CD4-positive, alpha-beta T cell treated with Interleukin-4 for 1 hour (primary cell): Measurements from ENCODE around the gene CEL.
"Not testable (repeated sequence)": the region's sequence is repeated elsewhere in the genome, so short reads cannot be mapped to it uniquely, and the experiment has no call there.

Experiments used
- DNase-seq, 2 donors: peaks; one replicate each; pipeline ENCODE4 v3.0.0-alpha.2; 2020 to 2022

CEL gene

DNA sequence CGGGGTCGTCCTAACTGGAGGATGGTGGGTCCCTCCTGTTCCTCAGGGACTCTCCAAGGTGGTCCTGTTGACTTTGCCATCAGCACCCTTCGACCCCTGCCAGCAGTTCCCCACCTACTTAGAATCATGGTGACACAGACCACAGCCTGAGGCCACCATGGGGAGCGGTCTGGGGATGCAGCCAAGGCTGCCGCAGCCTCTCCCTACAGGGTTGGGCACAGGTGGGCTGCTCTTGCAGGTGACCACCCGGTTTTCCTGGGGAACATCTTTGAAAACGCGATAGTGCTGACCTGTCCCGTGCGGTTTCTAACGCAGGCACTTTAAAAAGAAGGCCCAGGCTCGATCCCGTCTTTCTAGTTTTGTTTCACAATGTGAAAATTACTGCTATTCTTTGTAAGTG, 12.7 kb upstream of the CEL start:
- no peak for DNase-seq

DNA sequence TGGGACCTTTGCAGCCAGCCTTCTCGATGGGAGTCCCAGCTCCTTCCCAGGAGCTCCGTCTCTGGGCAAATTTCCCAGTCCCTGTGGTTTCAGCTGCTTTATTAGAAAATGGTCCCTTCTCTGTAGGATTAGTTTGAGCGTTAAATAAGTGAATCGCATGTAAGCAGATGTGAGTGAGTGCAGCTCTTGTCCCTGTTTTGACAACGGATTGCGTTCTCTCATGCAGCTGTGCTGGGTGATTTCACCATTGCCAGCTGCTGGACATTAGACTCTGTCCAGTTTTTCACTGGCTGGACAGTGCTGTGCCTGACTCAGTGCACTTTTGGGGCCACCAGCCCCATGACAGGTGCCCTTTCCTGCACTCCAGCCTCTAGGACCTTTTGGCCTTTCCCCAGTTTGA, 11.6 kb upstream of the CEL start:
- DNase-seq, result no peak

DNA sequence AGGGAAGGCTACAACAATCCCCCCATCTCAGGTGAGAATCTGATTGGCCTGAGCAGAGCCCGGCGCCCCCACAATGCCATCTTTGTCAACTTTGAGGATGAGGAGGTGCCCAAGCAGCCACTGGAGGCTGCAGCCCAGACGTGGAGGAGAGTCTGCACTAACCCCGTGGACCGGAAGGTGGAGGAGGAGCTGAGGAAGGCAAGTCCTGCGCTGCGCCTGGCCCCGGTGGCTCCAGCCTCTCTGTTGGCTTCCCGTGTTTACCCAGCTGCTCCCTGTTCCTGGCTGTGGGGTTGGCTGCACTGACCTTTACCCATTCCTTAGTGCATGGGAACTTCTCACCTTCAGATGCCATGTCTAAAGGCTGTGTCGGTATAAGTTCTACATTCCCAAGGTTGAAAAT, 11.0 kb upstream of the CEL start:
- DNase-seq, result no peak

DNA sequence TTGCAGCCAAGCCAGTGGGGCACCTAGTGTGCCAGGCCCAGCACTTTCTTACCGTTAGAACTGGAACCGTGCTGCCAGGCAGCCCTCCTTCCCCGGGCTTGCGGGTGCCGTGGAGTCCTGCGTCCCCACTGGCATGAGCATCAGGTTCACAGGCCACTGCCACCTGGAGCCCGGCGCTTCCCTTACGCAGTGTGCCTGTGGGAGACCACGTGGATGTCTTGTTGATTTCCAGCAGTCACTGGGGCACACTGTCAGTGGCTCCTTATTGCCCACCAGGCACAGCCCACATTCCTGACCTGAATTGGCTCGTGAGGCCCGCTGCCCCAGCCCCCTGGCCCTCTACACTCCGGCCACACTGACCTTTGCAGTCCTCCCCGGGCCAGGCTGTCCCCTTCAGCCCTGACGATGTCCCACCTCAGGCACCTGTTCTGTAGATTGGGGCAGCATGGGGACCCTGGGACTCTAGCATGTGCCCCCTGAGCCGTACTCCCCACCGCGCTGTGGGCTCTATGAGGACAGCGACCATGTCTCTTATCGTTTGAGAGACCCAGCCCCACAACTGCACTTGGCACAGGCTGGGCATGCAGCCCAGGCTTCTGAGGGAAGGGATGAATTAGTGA, 10.4 kb upstream of the CEL start:
- no peak for DNase-seq

DNA sequence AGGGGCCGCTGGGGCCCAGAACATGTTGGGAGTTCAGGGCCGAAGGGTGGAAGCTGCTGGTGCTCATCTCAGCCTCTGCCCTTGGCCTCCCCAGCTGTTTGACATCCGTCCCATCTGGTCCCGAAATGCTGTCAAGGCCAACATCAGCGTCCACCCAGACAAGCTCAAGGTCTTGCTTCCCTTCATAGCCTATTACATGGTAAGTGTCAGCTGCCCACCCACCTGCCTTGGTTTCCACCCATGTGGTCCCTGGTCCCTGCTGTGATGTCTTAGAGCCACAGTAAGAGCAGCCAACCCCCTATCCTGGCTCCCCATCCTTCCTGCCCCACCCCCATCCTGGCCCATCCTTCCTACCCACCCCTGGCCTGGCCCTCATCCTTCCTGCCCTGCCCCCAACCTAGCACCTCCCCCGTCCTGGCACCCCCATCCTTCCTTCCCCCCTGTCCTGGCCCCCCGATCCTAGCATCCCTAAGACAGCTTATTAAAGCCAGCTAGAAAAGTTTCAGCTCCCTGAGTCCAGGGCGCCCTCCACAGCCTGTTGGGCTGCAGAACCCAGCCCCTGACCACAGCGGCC, 9.7 kb upstream of the CEL start:
- no peak for DNase-seq

DNA sequence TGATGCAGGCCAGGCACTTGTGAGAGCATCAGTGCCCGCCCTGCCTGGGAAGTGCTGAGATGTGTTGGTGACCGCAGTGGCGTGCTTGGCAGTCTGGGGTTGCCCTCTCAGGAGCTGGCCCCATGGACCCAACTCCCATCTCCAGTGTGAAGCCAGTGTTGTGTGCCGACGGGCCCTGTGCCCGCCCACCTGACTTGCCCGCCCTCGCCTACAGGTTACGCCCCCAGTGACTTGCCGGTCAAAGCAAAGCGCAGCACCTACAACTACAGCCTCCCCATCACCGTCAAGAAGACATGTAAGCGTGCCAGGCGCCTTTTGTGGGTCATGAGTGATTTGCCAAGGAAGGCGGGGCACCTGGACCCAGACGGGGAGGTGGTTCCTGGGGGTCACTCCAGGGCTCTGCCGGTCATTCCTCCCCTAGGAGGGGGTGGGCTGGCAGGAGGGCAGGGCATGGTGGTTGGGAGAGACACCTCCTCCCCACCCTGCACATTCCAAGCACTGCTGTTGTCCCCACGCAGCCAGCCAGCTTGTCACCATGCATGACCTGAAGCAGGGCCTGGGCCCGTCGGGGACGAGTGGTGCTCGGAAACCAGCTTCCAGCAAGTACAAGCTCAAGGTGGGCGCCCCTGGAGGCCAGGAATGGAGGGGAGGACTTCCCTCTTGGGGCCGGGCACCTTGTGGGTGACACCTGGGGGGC, 7.4 kb upstream of the CEL start:
- DNase-seq, result no peak

DNA sequence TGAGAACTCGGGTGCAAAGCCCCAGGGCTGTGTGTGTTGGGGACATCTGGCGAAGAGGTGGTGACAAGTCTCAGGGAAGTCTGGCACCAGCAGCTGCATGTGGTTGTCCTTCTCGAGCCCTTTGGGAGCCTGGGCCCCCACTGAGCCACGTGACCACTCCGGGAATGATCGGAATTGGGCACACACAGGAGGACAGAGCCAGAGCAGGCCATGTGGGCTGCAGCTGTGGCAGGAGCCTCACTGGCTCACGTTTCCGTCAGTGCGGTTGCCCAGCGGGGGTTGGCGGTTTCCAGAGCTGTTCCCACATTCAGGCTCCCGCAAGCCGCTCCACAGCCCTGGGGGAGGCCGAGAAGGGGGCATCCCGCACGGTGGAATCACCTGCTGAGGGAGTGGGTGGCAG, 6.8 kb upstream of the CEL start:
- DNase-seq, result no peak

DNA sequence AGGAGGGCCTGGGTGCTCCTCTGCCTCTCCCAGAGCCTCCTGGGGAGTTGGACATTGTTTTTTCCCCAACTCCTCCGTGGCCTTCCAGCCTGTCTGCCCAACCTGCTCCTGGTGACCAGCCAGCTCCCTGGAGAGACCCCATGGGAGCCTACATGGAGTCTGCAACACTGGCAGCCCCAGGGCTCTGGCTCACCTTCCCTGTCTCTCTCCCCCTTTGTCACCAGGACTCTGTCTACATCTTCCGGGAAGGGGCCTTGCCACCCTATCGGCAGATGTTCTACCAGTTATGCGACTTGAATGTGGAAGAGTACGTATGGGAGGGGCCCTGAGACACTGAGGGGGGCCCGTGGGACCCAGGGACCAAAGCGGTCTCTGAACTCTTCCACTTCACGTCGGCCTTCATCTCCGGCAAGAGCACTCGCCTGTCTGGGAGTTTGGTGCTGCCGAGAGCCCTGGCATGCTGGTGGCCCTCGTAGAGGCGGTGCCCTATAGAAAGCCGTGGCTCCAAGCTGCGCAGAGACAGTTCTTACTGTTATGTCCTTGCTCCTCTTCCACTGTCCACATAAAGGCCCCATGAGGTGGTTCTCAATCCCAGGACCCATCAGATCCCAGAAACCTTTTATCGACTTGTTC, 5.9 kb upstream of the CEL start:
- no peak for DNase-seq

DNA sequence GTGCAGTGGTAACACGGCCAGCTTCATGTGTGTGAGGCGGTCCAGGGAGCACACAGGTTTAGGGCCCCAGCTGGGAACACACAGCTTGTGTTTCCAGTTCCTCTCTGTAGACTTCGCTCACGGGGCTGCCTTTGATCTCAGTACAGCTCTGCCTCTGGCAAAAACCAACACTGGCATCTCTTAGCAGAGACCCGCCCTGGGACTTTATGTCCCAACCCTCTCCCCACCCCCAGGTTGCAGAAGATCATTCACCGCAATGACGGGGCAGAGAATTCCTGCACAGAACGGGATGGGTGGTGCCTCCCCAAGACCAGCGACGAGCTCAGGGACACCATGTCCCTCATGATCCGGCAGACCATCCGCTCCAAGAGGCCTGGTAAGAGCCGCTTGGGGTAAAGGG, 5.2 kb upstream of the CEL start:
- DNase-seq, result no peak

DNA sequence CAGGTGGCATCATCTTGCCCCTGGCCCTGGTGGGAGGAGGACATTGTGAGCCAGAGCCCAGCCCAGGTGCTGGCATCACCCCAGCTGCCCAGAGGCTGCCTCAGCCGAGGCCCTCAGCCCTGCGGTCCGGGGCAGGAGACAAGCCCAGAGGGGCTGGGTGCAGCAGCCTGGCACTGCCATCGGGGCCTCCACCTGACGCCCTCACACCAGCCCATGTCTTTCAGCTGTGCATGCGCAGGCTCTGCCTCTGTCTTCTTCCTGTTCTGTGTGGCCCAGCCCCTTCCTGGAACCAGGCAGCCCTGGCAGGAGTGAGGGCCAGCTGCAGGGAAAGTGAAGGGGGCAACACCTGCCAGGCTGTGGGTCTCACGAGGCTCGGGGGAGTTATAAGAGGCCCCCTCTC, 4.8 kb upstream of the CEL start:
- no peak for DNase-seq

DNA sequence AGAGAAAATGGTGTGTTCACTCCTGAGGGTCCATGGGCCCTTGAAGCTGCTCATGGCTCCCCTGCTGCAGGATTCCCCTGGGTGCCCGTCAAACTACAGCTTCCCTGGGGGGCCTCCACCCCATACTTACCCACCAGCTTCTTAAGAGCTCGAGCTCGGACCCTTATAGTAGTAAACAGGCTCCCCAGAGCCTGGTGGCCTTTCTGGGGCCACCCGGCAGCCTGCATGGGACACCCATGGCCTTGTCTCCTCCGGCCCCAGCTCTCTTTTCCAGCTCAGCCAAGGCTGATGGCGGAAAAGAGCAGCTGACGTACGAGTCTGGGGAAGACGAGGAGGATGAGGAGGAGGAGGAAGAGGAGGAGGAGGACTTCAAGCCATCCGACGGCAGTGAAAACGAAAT, 4.2 kb upstream of the CEL start:
- no peak for DNase-seq

DNA sequence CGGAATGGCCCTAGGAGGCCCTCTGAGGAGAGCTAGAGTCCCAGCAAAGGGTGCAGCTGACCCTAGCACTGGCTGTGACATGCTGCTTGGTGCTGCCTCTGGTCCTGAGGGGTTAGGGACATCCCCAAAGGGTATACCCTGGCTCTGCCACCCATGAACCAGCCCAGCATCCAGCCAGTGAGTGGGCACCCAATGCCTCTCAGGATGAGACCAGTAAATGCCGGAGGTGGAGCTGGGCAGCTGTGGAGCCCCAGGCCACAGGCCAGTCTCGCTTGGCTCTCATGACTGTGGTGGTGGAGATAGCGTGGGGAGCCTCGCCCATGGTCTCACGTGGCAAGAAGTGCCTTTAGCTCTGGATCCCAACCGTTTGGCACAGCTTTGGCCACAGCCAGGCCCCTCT, 3.7 kb upstream of the CEL start:
- no peak for DNase-seq

DNA sequence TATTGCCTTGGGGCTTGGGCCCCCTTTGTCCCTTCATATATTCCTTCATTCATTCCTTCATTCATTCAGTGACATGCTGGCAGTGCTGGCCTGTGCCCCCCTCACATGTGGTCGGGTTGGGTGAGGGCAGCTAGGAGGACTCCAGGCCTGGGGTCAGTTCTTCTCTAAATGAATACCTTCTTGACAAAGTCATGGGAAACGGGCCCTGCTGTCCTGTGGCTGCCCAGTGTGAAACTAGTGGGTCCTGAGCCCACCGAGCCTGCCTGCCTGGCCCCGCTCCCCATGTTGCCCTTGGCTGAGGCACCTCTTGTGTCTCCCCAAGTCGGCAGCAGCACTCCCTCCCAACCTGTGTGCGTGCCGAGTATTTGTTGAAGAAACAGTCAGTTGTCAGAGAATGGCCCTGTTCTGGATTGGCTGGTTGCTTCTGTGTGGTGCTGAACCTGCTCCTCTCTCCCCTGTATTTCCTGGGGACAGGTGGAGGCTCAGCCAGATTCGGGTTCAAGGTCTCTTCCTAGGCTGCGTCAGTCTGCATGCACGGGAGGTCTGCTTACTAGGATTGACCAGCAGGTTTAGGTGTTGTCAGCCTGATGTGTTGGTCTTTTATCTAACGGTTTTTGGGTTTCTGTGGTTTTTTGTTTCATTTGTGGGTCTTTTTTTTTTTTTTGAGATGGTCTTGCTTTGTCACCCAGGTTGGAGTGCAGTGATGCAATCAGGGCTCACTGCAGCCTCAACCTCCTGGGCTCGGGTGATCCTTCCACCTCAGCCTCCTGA, 3.0 kb upstream of the CEL start:
- DNase-seq, result no peak

DNA sequence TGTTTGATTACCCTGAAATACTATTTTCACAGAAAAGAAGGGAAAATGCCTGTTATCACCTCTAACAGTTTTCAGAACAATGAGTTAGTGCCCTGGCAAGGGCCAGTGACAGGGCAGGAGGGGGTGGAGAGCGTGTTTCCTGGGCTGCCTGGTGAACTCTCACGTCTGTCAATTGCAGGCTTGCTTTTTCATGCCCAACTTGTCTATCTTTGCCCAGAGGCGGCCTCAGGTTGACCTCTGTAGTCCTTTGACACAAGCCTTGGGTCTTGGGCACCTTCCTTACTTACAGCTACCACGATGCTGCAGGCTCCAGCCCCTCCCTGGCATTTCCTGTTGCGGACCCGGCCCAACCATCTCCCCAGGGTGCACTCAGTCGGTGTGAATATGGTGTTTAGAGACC, 2.2 kb upstream of the CEL start:
- no peak for DNase-seq

DNA sequence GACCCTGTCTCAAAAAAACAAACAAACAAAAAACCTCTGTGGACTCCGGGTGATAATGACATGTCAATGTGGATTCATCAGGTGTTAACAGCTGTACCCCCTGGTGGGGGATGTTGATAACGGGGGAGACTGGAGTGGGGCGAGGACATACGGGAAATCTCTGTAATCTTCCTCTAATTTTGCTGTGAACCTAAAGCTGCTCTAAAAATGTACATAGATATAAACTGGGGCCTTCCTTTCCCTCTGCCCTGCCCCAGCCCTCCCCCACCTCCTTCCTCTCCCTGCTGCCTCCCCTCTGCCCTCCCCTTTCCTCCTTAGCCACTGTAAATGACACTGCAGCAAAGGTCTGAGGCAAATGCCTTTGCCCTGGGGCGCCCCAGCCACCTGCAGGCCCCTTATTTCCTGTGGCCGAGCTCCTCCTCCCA, 1.4 kb upstream of the CEL start:
- no peak for DNase-seq

DNA sequence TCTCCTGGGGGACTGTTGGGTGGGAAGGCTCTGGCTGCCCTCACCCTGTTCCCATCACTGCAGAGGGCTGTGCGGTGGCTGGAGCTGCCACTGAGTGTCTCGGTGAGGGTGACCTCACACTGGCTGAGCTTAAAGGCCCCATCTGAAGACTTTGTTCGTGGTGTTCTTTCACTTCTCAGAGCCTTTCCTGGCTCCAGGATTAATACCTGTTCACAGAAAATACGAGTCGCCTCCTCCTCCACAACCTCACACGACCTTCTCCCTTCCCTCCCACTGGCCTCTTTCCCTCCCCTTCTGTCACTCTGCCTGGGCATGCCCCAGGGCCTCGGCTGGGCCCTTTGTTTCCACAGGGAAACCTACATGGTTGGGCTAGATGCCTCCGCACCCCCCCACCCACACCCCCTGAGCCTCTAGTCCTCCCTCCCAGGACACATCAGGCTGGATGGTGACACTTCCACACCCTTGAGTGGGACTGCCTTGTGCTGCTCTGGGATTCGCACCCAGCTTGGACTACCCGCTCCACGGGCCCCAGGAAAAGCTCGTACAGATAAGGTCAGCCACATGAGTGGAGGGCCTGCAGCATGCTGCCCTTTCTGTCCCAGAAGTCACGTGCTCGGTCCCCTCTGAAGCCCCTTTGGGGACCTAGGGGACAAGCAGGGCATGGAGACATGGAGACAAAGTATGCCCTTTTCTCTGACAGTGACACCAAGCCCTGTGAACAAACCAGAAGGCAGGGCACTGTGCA, 590 bp upstream of the CEL start:
- DNase-seq, result not testable (repeated sequence)

DNA sequence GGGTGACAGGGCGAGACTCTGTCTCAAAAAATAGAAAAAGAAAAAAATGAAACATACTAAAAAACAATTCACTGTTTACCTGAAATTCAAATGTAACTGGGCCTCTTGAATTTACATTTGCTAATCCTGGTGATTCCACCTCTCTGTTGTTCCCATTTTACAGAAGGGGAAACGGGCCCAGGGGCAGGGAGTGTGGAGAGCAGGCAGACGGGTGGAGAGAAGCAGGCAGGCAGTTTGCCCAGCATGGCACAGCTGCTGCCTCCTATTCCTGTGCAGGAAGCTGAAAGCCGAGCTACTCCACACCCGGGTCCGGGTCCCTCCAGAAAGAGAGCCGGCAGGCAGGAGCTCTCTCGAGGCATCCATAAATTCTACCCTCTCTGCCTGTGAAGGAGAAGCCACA, 788 bp downstream of the CEL start:
- not testable (repeated sequence) for DNase-seq

DNA sequence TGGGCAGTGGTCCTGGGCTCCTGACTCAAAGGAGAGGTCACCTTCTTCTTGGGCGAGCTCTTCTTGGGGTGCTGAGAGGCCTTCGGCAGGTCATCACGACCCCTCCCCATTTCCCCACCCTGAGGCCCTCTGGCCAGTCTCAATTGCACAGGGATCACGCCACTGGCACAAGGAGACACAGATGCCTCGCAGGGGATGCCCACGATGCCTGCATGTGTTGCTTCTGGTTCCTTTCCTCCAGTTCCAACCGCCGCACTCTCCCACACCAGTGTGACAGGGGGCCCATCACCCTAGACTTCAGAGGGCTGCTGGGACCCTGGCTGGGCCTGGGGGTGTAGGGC, 1.3 kb downstream of the CEL start:
- no peak for DNase-seq

DNA sequence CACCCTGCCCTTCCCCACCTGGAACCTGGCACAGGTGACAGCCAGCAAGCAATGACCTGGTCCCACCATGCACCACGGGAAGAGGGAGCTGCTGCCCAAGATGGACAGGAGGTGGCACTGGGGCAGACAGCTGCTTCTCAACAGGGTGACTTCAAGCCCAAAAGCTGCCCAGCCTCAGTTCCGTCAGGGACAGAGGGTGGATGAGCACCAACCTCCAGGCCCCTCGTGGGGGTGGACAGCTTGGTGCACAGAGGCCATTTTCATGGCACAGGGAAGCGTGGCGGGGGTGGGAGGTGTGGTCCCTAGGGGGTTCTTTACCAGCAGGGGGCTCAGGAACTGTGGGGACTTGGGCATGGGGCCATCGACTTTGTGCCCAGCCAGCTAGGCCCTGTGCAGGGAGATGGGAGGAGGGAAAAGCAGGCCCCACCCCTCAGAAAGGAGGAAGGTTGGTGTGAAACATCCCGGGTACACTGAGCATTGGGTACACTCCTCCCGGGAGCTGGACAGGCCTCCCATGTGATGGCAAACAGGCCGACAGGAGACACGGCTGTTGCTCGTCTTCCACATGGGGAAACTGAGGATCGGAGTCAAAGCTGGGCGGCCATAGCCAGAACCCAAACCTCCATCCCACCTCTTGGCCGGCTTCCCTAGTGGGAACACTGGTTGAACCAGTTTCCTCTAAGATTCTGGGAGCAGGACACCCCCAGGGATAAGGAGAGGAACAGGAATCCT, 1.9 kb downstream of the CEL start:
- DNase-seq, result no peak

DNA sequence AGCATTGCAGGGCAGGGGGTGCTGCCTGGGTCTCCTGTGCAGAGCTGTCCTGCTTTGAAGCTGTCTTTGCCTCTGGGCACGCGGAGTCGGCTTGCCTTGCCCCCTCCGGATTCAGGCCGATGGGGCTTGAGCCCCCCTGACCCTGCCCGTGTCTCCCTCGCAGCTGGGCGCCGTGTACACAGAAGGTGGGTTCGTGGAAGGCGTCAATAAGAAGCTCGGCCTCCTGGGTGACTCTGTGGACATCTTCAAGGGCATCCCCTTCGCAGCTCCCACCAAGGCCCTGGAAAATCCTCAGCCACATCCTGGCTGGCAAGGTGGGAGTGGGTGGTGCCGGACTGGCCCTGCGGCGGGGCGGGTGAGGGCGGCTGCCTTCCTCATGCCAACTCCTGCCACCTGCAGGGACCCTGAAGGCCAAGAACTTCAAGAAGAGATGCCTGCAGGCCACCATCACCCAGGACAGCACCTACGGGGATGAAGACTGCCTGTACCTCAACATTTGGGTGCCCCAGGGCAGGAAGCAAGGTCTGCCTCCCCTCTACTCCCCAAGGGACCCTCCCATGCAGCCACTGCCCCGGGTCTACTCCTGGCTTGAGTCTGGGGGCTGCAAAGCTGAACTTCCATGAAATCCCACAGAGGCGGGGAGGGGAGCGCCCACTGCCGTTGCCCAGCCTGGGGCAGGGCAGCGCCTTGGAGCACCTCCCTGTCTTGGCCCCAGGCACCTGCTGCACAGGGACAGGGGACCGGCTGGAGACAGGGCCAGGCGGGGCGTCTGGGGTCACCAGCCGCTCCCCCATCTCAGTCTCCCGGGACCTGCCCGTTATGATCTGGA, 2.7 kb downstream of the CEL start:
- DNase-seq, result no peak

DNA sequence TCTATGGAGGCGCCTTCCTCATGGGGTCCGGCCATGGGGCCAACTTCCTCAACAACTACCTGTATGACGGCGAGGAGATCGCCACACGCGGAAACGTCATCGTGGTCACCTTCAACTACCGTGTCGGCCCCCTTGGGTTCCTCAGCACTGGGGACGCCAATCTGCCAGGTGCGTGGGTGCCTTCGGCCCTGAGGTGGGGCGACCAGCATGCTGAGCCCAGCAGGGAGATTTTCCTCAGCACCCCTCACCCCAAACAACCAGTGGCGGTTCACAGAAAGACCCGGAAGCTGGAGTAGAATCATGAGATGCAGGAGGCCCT, 3.2 kb downstream of the CEL start:
- no peak for DNase-seq
